ENCODE measurements around the gene RABEP2.
"Not testable (repeated sequence)": the region's sequence is repeated elsewhere in the genome, so short reads cannot be mapped to it uniquely, and the experiment has no call there.

RABEP2 gene

GRCh38 chr16:28901862-28902261, 23.2 kb downstream of the RABEP2 start:
- DNase-seq: no peak

GRCh38 chr16:28900601-28901000, 24.4 kb downstream of the RABEP2 start:
- no peak for DNase-seq

DNA sequence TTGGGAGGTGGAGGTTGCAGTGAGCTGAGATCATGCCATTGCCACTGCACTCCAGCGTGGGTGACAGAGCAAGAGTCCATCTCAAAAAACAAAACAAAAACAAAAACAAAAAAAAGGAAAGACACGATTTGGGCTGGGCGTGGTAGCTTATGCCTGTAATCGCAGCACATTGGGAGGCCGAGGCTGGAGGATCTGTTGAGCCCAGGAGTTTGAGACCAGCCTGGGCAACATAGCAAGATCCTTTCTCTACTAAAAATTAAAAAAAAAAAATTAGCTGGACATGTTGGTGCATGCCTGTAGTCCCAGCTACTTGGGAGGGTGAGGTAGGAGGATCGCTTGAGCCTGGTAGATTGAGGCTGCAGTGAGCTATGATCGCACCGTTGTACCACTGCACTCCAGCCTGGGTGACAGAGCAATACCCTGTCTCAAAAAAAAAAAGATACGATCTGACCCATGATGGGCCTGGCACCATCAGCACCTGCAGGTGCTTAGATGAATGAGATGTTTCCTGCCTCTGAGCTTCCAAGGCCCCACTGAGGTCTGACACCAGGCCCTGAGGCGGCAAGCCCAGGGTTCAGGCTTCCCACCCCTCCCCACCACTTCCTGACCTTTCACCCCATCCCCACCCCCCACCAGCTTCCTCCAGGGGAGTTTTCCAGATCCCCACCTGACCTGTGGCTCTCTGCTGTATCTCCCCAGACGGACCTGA, 25.0 kb downstream of the RABEP2 start:
- DNase-seq: no peak

DNA sequence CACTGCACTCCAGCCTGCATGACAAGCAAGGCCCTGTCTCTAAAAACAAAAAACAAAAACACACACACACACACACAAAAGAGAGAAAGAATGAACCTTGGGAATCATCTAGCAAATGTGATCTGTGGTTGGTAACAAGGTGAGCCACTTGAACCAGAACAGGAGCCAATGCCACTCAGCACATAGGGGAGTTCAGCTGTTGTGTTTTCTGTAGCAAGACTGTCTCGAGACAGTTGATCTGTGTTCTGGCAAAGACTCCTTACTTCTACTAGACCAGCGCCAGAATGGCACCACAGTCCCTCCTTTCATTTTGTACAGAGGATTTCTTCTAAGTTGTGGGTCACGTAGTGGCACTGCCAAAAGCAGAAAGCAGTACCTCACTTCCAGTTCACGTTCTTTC, 26.1 kb downstream of the RABEP2 start:
- DNase-seq: no peak

DNA sequence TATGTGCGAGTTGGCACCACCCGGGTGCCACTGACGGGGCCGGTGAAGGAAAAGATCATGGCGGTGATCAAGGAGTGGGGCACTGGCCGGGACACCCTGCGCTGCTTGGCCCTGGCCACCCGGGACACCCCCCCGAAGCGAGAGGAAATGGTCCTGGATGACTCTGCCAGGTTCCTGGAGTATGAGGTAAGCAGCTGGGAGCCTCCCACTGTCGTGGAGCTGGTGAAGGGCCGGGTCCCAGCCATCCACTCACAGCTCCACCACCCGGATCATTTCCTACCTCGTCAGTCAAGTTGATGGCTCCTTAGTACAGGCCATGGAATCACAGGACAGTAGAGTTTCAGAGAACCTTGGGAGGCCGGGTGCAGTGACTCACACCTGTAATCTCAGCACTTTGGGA, 26.8 kb downstream of the RABEP2 start:
- DNase-seq: no peak

- DNase-seq: no peak
Observed at GRCh38 chr16:28897826-28898225, 27.2 kb downstream of the RABEP2 start.

- no peak for DNase-seq
Observed at GRCh38 chr16:28895609-28896008, 29.4 kb downstream of the RABEP2 start.

DNA sequence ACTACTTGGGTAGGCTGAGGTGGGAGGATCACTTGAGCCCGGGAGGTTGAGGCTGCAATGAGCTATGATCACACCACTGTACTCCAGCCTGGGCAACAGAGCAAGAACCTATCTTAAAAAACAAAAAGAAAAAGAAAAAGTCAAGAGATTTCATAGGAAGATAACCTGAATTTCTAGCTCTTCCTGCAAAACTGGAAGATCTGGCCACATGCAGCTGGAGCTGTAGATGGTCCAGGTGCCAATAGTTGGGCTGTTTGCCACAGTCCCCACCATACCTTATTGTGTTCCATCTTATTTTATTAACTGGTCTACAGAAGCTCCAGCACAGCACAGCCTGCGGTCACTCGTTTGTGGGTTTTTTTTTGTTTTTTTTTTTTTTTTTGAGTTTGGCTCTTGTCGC, 31.7 kb downstream of the RABEP2 start:
- DNase-seq: no peak

GRCh38 chr16:28891964-28892890, 32.8 kb downstream of the RABEP2 start:
- DNase-seq: no peak

DNA sequence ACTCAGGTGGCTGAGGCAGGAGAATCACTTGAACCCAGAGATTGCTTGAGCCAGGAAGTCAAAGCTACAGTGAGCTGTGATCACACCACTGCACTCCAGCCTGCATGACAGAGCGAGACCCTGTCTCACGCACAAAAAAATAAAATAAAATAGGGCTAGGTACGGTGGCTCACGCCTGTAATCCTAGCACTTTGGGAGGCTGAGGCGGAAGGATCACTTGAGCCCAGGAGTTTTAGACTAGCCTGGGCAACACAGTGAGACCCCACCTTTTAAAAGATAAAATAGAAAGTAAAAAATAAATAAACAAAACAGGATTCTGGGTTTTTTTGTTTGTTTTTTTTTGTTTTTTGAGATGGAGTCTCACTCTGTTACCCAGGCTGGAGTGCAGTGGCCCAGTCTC, 34.7 kb downstream of the RABEP2 start:
- DNase-seq: not testable (repeated sequence)

DNA sequence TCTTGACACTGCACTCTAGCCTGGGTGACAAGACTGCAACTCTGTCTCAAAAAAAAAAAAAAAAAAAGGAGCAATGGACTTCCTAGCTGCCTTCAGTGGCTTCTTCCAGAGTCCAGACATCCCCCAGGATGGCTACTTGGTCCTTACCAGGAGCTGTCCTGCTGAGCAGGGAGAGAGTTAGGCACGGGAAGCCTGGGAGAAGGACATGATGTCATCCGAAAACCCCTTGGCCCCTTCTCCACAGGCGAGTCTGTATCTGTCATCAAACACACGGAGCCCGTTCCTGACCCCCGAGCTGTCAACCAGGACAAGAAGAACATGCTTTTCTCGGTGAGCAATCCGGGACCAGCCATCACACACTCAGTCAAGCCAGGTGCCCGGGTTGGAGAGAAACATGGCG, 38.1 kb downstream of the RABEP2 start:
- no peak for DNase-seq

DNA sequence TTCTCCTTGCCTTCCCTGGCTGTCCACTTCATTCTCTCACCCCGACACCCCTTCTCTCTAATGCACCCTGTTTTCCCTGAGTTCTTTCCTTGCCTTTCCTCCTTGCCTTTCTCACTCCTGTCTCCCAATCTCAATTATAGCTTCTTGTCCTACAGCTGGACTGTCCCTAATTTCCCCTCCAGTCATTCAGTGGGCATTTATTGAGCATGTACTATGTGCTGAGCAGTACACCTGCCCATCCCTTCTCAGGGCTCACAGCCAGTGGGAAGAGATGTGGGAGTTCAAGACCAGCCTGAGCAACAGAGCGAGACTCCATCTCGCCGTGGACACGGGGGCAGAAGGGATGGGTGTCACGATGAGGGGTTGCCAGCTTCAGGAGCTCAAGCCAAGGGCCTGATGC, 41.0 kb downstream of the RABEP2 start:
- DNase-seq: no peak

GRCh38 chr16:28883221-28883996, 41.6 kb downstream of the RABEP2 start:
- DNase-seq: no peak

DNA sequence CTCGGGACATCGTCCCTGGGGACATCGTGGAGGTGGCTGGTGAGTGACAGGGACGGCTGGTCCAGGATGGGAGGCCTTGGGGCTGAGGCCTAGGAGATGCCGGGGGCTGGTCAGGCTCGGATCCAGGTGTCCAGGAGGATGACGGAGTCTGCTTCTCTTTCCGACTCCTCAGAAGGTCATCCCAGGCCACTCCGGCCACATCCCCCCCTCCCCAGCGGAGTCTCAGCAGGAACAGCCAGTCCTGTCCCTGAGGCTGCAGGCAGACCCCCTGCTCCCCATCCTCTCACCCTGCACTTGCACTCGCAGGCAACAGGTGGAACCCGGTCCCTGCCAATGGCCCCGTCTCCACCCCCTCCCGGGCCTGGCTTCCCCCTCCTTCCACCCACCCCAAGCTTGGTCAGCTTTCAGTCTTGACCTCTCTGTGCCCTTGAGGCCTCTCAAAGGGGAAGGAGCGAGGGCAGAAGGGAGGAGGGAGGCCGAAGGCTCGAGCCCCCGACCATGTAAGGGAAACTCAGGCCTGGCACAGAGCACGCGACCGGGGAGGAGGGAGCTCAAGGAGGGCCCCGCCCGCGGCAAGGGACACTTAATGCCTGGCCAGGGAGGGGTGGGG, 42.4 kb downstream of the RABEP2 start:
- DNase-seq: no peak

DNA sequence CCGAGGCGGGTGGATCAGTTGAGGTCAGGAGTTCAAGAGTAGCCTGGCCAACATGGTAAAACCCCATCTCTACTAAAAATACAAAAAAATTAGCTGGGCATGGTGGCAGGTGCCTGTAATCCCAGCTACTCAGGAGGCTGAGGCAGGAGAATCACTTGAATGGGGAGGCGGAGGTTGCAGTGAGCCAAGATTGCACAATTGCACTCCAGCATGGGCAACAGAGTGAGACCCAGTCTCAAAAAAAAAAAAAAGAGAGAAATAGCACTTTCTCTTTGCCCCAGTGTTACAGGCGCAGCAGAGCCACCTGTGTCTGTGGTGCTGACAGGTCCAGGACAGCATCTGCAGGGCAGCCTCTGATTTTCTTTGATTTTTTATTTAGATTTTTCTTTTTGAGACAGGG, 43.5 kb downstream of the RABEP2 start:
- DNase-seq: not testable (repeated sequence)

GRCh38 chr16:28880955-28881354, 44.1 kb downstream of the RABEP2 start:
- DNase-seq: no peak

- no peak for DNase-seq
Observed at GRCh38 chr16:28880589-28880915, 44.5 kb downstream of the RABEP2 start.

DNA sequence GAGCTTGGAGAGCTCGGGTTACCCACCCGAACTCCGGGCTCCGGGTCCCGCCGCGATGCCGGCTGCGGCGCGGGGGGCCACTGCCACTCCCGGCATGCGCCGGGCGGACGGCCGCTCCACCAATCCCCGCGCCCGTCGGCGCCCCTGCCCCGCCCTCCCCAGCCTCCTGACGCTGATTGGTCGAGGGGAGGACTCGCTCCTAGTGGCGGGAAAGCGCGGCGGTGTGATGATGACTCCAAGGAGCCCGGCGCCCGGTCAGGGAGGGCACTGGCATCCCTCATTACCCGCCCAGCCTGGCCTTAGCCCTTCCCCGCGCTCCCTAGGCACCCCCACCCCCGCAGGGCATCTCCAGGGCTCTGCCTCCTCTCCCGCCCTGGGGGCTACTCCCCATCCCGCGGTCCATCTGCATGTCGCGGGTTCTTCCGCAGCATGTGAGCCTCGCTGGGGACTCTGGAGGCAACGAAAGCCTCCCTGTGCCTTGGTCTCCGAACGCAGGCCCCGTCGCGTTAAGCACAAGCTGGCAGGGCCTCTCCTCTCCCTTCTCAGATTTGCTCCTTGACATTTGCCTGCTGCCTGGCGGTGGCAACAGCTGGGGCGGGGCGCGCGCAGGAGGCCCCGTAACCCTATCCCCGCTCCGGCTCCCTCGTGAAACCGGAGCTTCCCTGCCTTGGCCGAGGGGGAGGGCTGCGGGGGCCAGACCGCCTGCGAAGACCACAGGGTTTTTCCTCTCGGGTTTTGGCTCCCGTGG, 45.0 kb downstream of the RABEP2 start:
- peak; percentile 91 for DNase-seq

DNA sequence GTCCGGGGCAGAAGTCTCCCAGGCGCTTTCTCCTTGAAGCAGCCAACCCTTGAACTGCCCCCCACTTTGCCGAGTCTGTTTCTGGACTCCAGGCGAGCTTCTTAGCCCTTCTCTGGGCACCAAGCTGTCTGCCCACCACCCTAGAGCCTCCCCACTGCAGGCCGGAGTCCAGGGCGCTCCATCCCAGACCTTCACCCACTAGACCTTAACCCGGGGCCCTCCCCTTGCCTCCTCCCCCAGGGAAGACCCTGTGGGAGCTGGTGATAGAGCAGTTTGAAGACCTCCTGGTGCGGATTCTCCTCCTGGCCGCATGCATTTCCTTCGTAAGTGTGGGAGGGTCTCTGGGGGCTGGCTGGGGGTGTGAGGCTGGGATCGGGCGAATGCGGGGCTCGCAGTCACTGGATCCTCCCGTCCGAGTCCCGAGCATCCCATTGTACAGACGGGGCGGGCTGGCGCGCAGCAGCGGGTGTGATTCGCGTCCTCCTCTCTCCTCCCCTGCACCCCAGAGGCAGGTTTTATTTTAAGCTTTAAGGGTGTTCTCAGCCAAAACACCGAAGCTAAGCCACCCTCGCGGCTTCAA, 45.7 kb downstream of the RABEP2 start:
- no peak for DNase-seq

- no peak for DNase-seq
Observed at GRCh38 chr16:28878083-28878926, 46.7 kb downstream of the RABEP2 start, which contains the start of gene ATP2A1. Gene ATP2A1 (plus strand): TSS chr16:28878488. CDS start chr16:28878672, 184 bp downstream.

- no peak for DNase-seq
Observed at GRCh38 chr16:28877655-28878000, 47.4 kb downstream of the RABEP2 start.
